Measurements from ENCODE around the gene TTLL10. TPM values are rescaled to one million over a fixed set of nuclear protein-coding genes. Genes with fewer than 3 reads are reported as not detected.

TTLL10 gene
- total and polyA plus RNA-seq, 2 experiments from 2014 or later = not detected

DNA sequence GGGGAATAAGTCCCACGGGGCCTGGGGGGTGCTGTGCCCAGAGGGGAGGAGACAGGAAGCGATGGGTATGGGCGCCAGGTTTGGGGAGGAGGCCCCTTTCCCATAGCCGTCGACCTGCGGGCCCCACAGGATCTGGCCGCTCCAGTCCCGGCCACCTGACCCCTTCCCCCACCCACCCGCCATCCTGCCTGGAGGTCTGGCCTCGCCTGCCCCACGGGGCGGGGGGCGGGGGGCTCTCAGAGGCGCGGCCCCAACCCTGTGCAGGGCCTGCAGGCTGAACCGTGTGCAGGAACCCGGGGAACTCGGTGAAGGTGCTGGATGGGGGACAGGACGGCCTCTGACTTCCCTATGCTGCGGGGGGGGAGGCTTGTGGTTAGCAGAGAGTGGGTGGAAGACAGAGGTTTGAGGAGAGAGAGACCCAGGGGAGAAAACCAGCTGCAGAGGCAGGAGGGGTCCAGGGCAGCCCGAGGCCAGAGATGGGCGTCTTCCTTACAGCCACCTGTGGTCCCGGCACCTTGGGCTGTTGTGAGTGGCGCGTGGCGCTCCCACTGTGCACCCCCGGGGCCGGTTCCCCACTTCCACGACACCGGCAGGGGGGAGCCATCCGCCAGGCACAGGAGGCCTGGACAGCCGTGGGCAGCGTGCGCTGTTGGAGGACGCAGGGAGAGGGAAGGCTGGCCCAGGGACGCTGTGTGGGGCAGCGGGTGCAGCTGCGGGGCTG, 35.2 kb downstream of the TTLL10 start:
- Histone ChIP-seq H3K4me1 (ENCODE audit: insufficient read depth) (no peaks in the 10 kb centered on the region), H3K27ac (no peak overlapping the region), H3K27me3 (replicated peaks; ENCODE audit: insufficient read depth) (no peaks in the 10 kb centered on the region), H3F3A (ENCODE audit: insufficient read depth) (no peaks in the 10 kb centered on the region), H2AFZ (peak overlapping the region; percentile 81; the same call in 1 of the 2 replicates), H3K9me3 (ENCODE audit: low read depth) (no peaks in the 10 kb centered on the region), H3K9me2 (ENCODE audit: insufficient read depth) (no peaks in the 10 kb centered on the region), H3K4me3 (no peak overlapping the region), H3K4me2 (ENCODE audit: unreplicated experiment) (peak overlapping the region; percentile 67), H3K79me2 (ENCODE audit: insufficient read depth) (no peaks in the 10 kb centered on the region), H4K20me1 (ENCODE audit: insufficient read depth) (no peaks in the 10 kb centered on the region), H3K36me3 (ENCODE audit: low read depth) (no peaks in the 10 kb centered on the region), H3K9ac (peak overlapping the region; percentile 72)
- DNase-seq = no peak
- in situ Hi-C loops (cut with MboI) = no loop called here
- TF ChIP-seq EZH2phosphoT487 (IDR thresholded peaks at IDR 0.05; ENCODE audit: insufficient read depth, low read depth) = no peak
- TF ChIP-seq EZH2 (IDR thresholded peaks at IDR 0.05; ENCODE audit: insufficient read depth, poor library complexity, severe bottlenecking) = no peak
- 67 to 82% methylated on average over 23 to 34 of the region's 38 CpGs for WGBS, 2 experiments (ENCODE audit: low coverage in 1 of 2, low lambda C conversion rate in 2 of 2, missing lambda C conversion rate in 2 of 2)

DNA sequence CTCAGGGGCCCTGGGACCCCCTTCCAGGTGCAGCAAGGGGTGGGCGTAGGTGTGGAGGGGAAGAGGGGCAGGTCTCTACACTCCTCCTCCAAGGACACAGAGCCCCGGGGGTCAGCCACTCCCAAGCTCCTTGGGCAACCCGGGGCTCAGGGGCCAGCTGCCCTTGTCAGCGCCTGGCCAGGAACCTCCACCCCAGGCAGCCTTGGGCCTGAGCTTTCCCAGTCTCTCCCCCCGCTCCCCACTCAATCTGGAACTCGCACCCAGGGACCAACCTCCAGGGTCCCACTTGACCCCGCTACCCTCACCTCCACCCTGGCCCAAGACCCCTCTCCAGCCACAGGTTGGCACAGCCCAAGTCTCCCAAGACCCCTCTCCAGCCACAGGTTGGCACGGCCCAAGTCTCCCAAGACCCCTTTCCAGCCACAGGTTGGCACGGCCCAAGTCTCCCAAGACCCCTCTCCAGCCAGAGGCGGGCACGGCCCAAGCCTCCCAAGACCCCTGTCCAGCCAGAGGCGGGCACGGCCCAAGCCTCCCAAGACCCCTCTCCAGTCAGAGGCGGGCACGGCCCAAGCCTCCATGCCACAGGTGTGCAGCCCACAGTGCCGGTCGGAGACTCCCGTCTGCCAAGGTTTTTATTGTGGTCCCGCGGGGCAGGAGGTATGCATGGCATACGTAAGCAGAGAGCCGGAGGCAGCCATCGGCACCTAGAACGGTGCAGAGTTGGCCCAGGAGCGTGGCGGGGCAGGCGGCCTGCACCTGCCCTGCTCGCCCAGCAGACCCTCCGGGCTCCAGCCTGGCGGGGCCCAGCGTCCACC, 37.3 kb downstream of the TTLL10 start:
- no peaks in the 10 kb centered on the region for H4K20me1 ChIP-seq (ENCODE audit: insufficient read depth)
- no peaks in the 10 kb centered on the region for H3K9me3 ChIP-seq (ENCODE audit: low read depth)
- no peak overlapping the region for H2AFZ ChIP-seq
- 92 to 96% methylated on average over 26 to 31 of the region's 31 CpGs for WGBS, 2 experiments (ENCODE audit: low coverage in 1 of 2, low lambda C conversion rate in 2 of 2, missing lambda C conversion rate in 2 of 2)
- TF ChIP-seq EZH2phosphoT487 (IDR thresholded peaks at IDR 0.05; ENCODE audit: insufficient read depth, low read depth) (no peak), EZH2 (IDR thresholded peaks at IDR 0.05; ENCODE audit: insufficient read depth, poor library complexity, severe bottlenecking) (no peak)
- no peak overlapping the region for H3K4me2 ChIP-seq (ENCODE audit: unreplicated experiment)
- H3K9me2 ChIP-seq (ENCODE audit: insufficient read depth) = no peaks in the 10 kb centered on the region
- H3K27me3 ChIP-seq (replicated peaks; ENCODE audit: insufficient read depth) = no peaks in the 10 kb centered on the region
- H3K4me3 ChIP-seq = no peak overlapping the region
- no peaks in the 10 kb centered on the region for H3K4me1 ChIP-seq (ENCODE audit: insufficient read depth)
- no peaks in the 10 kb centered on the region for H3K79me2 ChIP-seq (ENCODE audit: insufficient read depth)
- in situ Hi-C loops (cut with MboI) = no loop called here
- H3K9ac ChIP-seq = no peak overlapping the region
- no peaks in the 10 kb centered on the region for H3F3A ChIP-seq (ENCODE audit: insufficient read depth)
- no peak overlapping the region for H3K27ac ChIP-seq
- no peaks in the 10 kb centered on the region for H3K36me3 ChIP-seq (ENCODE audit: low read depth)
- DNase-seq = no peak

DNA sequence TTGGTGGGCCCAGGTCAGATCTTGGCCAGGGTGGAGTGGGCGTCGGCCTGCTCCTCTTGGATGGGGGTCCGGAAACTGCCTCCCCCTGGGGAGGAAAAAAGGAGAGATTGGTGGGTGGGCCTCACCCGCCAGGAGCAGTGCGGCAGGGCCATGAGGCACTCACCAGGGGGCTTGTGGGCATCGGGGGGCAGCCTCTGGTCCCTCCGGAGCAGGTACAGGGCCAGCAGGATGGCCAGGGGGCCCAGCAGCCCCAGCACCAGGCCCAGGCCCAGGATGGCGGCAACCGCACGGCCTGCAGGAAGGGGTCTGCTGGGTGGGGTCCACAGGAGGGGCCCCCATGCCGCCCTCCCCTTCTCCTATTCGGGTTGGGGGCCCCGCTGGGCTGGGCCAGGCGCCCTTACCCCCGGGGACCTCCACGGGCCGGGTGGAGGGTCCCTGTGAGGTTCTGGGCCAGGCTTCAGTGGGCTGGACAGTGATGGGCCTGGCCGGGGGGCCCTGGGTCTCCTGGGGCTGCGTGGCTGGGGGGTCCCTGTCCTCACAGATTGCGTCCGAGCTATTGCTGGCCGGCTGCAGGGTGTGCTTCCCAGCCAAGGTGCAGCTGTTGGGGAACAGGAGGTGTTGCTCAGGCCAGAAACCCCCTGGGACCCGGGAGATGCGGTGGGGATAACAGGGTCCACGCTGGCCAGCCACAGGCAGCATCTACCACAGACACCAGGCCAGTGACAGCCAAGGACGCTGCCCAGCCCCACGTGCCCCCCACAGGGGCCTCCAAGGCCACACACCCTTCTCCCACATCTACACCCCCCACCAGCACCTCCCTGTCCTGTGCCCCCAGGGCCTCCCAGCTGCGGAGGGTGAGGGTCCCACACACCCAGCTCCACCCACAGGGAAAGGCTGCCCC, 38.1 kb downstream of the TTLL10 start:
- H3K27ac ChIP-seq = no peak overlapping the region
- no peaks in the 10 kb centered on the region for H3K9me2 ChIP-seq (ENCODE audit: insufficient read depth)
- H3K27me3 ChIP-seq (replicated peaks; ENCODE audit: insufficient read depth) = no peaks in the 10 kb centered on the region
- H3K9ac ChIP-seq = no peak overlapping the region
- H4K20me1 ChIP-seq (ENCODE audit: insufficient read depth) = no peaks in the 10 kb centered on the region
- no peaks in the 10 kb centered on the region for H3K4me1 ChIP-seq (ENCODE audit: insufficient read depth)
- H2AFZ ChIP-seq = no peak overlapping the region
- no peaks in the 10 kb centered on the region for H3F3A ChIP-seq (ENCODE audit: insufficient read depth)
- in situ Hi-C loops (cut with MboI) = no loop called here
- 88% methylated on average over 17 to 25 of the region's 28 CpGs for WGBS, 2 experiments (ENCODE audit: low coverage in 1 of 2, low lambda C conversion rate in 2 of 2, missing lambda C conversion rate in 2 of 2)
- peaks cover 3% of the 10 kb centered on the region; the same call in 1 of the 2 replicates for H3K36me3 ChIP-seq (ENCODE audit: low read depth)
- H3K79me2 ChIP-seq (ENCODE audit: insufficient read depth) = no peaks in the 10 kb centered on the region
- no peak overlapping the region for H3K4me3 ChIP-seq
- no peak overlapping the region for H3K4me2 ChIP-seq (ENCODE audit: unreplicated experiment)
- no peaks in the 10 kb centered on the region for H3K9me3 ChIP-seq (ENCODE audit: low read depth)
- TF ChIP-seq EZH2 (IDR thresholded peaks at IDR 0.05; ENCODE audit: insufficient read depth, poor library complexity, severe bottlenecking) (no peak), EZH2phosphoT487 (IDR thresholded peaks at IDR 0.05; ENCODE audit: insufficient read depth, low read depth) (no peak)
- DNase-seq = no peak

DNA sequence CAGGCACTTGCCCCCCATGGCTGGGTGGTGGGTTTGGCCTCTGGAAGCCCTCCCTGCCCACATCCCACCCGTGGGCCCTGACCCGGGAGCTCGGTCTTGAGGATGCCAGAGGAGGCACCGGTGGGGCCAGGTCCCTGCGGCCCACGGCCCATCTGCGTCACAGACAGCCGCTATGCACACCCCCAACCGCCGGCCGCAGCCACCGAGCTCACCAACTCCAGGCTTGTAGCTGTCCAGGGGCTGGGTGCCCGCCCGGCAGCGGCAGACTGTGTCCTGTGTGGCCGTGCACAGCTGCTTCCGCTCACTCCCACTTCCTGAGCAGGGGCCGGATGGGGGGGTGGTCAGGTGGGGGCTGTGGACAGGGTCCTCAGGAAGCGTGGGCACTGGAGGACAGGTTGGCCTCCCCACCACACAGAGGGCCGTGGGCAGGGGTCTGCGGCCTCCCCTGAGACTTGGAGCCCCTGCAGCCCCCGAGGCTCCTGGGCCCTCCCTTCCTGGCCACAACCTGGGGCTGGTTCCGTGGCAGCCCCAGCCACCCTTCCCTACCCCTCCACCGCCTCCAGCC, 39.2 kb downstream of the TTLL10 start:
- H2AFZ ChIP-seq = no peak overlapping the region
- no peaks in the 10 kb centered on the region for H3K27me3 ChIP-seq (replicated peaks; ENCODE audit: insufficient read depth)
- no peak overlapping the region for H3K4me3 ChIP-seq
- in situ Hi-C loops (cut with MboI) = no loop called here
- H3K79me2 ChIP-seq (ENCODE audit: insufficient read depth) = no peaks in the 10 kb centered on the region
- no peaks in the 10 kb centered on the region for H3K9me3 ChIP-seq (ENCODE audit: low read depth)
- 68 to 77% methylated on average over 17 to 24 of the region's 24 CpGs for WGBS, 2 experiments (ENCODE audit: low coverage in 1 of 2, low lambda C conversion rate in 2 of 2, missing lambda C conversion rate in 2 of 2)
- no peak for DNase-seq
- H3K27ac ChIP-seq = no peak overlapping the region
- no peak overlapping the region for H3K9ac ChIP-seq
- H3K4me2 ChIP-seq (ENCODE audit: unreplicated experiment) = no peak overlapping the region
- no peaks in the 10 kb centered on the region for H3K9me2 ChIP-seq (ENCODE audit: insufficient read depth)
- no peak for TF ChIP-seq EZH2phosphoT487 (IDR thresholded peaks at IDR 0.05; ENCODE audit: insufficient read depth, low read depth)
- TF ChIP-seq EZH2 (IDR thresholded peaks at IDR 0.05; ENCODE audit: insufficient read depth, poor library complexity, severe bottlenecking) = no peak
- H3F3A ChIP-seq (ENCODE audit: insufficient read depth) = no peaks in the 10 kb centered on the region
- no peaks in the 10 kb centered on the region for H4K20me1 ChIP-seq (ENCODE audit: insufficient read depth)
- H3K4me1 ChIP-seq (ENCODE audit: insufficient read depth) = no peaks in the 10 kb centered on the region
- peaks cover 5% of the 10 kb centered on the region; the same call in 1 of the 2 replicates for H3K36me3 ChIP-seq (ENCODE audit: low read depth)

Measured in GM23248 (cell line).